ENCODE results near the gene ZFHX2. TPM values are rescaled to one million over a fixed set of nuclear protein-coding genes. Genes with fewer than 3 reads are reported as not detected.
A peak's percentile ranks its signal among the peaks of the same experiment; 100 is the strongest.

The ZFHX2 gene
- total and polyA plus RNA-seq, 2 of the 13 experiments (the other 11 are each of a cell fraction or from before 2014, with no cell fraction given), result 0.17 to 0.44 TPM

DNA sequence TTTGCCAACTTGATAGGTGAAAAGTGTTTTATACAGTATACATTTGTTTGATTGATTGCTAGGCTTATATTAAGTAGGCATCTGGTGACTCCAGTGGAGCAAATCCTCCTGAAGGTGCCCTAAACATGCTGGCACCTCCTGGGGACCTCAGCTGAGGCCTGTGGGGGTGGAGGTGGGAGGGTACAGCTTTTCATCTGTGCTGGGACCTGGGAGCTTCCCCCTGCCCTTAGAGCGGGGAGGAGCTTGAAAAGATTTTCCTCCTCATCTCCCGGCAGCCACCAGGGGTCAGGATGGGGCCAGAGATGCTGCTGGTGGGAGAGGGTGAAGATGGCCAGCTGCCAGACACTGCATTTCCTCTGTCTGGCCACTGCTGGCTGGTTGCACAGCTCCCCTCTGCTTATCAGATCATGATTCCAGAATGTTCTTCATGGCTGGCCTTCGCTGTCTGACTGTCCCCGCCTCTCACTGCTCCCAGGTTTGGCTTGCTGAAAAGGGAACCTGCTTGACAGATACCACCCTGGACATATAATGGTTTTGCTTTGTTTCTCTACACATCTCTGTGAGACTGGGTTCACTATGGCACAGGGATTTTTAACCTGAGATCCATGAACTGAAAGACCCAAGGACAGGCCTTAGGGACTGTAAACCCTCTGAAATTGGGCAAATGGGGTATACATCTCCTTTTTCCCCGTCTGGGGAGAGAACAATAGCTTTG lies 37.5 kb upstream of the ZFHX2 start (continued):
- peak; percentile 96 for TF ChIP-seq KLF11 (CRISPR knock-in tag; IDR thresholded peaks at IDR 0.05)
- TF ChIP-seq, protein P1, sequence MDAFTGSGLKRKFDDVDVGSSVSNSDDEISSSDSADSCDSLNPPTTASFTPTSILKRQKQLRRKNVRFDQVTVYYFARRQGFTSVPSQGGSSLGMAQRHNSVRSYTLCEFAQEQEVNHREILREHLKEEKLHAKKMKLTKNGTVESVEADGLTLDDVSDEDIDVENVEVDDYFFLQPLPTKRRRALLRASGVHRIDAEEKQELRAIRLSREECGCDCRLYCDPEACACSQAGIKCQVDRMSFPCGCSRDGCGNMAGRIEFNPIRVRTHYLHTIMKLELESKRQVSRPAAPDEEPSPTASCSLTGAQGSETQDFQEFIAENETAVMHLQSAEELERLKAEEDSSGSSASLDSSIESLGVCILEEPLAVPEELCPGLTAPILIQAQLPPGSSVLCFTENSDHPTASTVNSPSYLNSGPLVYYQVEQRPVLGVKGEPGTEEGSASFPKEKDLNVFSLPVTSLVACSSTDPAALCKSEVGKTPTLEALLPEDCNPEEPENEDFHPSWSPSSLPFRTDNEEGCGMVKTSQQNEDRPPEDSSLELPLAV (CRISPR knock-in tag; conservative IDR thresholded peaks at IDR 0.05; ENCODE audit: low read depth), result no peak
- peak; percentile 95 for TF ChIP-seq ZNF335 (CRISPR knock-in tag; IDR thresholded peaks at IDR 0.05)
- TF ChIP-seq ZNF550 (CRISPR knock-in tag; IDR thresholded peaks at IDR 0.05; ENCODE audit: borderline replicate concordance), result peak; percentile 57; the same call in 1 of the 2 replicates
- peak; percentile 73; the same call in 1 of the 2 replicates for TF ChIP-seq CAMTA2 (CRISPR knock-in tag; IDR thresholded peaks at IDR 0.05; ENCODE audit: borderline replicate concordance)
- TF ChIP-seq, protein P2, sequence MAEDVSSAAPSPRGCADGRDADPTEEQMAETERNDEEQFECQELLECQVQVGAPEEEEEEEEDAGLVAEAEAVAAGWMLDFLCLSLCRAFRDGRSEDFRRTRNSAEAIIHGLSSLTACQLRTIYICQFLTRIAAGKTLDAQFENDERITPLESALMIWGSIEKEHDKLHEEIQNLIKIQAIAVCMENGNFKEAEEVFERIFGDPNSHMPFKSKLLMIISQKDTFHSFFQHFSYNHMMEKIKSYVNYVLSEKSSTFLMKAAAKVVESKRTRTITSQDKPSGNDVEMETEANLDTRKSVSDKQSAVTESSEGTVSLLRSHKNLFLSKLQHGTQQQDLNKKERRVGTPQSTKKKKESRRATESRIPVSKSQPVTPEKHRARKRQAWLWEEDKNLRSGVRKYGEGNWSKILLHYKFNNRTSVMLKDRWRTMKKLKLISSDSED (CRISPR knock-in tag; IDR thresholded peaks at IDR 0.05), result no peak
- peak; percentile 93 for TF ChIP-seq PTBP1 (IDR thresholded peaks at IDR 0.05; ENCODE audit: low read depth, low read length, poor library complexity, severe bottlenecking)
- TF ChIP-seq, protein P3, sequence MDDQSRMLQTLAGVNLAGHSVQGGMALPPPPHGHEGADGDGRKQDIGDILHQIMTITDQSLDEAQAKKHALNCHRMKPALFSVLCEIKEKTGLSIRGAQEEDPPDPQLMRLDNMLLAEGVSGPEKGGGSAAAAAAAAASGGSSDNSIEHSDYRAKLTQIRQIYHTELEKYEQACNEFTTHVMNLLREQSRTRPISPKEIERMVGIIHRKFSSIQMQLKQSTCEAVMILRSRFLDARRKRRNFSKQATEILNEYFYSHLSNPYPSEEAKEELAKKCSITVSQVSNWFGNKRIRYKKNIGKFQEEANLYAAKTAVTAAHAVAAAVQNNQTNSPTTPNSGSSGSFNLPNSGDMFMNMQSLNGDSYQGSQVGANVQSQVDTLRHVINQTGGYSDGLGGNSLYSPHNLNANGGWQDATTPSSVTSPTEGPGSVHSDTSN (CRISPR knock-in tag; IDR thresholded peaks at IDR 0.05; ENCODE audit: borderline replicate concordance), result no peak
- TF ChIP-seq BRCA1 (CRISPR knock-in tag; IDR thresholded peaks at IDR 0.05), result peak; percentile 88; the same call in 1 of the 2 replicates
- TF ChIP-seq YEATS4 (CRISPR knock-in tag; IDR thresholded peaks at IDR 0.05; ENCODE audit: borderline replicate concordance), result peak; percentile 29; the same call in 1 of the 2 replicates
- TF ChIP-seq, protein P4, sequence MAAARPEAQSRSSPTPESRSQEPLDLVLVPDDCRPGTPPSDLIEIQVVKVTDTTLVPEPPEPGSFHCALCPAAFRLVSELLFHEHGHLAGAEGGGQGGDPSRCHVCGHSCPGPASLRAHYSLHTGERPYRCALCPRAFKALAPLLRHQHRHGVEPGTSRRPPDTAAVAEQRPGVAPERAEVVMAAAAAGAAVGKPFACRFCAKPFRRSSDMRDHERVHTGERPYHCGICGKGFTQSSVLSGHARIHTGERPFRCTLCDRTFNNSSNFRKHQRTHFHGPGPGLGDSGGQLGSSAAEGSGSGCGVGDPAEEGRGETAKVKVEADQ (CRISPR knock-in tag; IDR thresholded peaks at IDR 0.05; ENCODE audit: borderline replicate concordance), result peak; percentile 79; the same call in 1 of the 2 replicates
- no peak for TF ChIP-seq ARNT (IDR thresholded peaks at IDR 0.05)
- 0 out of 2 replicates have a peak, but pooled peaks have one; percentile 79 for TF ChIP-seq RNF2 (conservative IDR thresholded peaks at IDR 0.05; ENCODE audit: low read depth)
- TF ChIP-seq, protein P5, sequence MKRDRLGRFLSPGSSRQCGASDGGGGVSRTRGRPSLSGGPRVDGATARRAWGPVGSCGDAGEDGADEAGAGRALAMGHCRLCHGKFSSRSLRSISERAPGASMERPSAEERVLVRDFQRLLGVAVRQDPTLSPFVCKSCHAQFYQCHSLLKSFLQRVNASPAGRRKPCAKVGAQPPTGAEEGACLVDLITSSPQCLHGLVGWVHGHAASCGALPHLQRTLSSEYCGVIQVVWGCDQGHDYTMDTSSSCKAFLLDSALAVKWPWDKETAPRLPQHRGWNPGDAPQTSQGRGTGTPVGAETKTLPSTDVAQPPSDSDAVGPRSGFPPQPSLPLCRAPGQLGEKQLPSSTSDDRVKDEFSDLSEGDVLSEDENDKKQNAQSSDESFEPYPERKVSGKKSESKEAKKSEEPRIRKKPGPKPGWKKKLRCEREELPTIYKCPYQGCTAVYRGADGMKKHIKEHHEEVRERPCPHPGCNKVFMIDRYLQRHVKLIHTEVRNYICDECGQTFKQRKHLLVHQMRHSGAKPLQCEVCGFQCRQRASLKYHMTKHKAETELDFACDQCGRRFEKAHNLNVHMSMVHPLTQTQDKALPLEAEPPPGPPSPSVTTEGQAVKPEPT (CRISPR knock-in tag; IDR thresholded peaks at IDR 0.05; ENCODE audit: low read depth), result peak; percentile 96; the same call in 1 of the 2 replicates
- TF ChIP-seq HOXD1 (CRISPR knock-in tag; IDR thresholded peaks at IDR 0.05), result peak; percentile 60; the same call in 1 of the 2 replicates
- TF ChIP-seq, protein P6, sequence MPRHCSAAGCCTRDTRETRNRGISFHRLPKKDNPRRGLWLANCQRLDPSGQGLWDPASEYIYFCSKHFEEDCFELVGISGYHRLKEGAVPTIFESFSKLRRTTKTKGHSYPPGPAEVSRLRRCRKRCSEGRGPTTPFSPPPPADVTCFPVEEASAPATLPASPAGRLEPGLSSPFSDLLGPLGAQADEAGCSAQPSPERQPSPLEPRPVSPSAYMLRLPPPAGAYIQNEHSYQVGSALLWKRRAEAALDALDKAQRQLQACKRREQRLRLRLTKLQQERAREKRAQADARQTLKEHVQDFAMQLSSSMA (CRISPR knock-in tag; IDR thresholded peaks at IDR 0.05), result no peak
- TF ChIP-seq, protein P7, sequence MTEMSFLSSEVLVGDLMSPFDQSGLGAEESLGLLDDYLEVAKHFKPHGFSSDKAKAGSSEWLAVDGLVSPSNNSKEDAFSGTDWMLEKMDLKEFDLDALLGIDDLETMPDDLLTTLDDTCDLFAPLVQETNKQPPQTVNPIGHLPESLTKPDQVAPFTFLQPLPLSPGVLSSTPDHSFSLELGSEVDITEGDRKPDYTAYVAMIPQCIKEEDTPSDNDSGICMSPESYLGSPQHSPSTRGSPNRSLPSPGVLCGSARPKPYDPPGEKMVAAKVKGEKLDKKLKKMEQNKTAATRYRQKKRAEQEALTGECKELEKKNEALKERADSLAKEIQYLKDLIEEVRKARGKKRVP (CRISPR knock-in tag; IDR thresholded peaks at IDR 0.05), result peak in 1 of 2 experiments; percentile 48; a peak in 1 of 4 replicates
- TF ChIP-seq SAFB2 (CRISPR knock-in tag; IDR thresholded peaks at IDR 0.05; ENCODE audit: borderline replicate concordance, low read depth), result peak; percentile 96
- peak; percentile 67 for TF ChIP-seq RBM22 (optimal IDR thresholded peaks at IDR 0.05; ENCODE audit: low read length)
- TF ChIP-seq KAT2B (IDR thresholded peaks at IDR 0.05; ENCODE audit: borderline replicate concordance, low read depth, low read length), result no peak

All from HepG2 (cell line).